GM19238 (cell line): ENCODE measurements around the gene RAP1GAP2.
A peak's percentile ranks its signal among the peaks of the same experiment; 100 is the strongest.
"Not testable (repeated sequence)": the region's sequence is repeated elsewhere in the genome, so short reads cannot be mapped to it uniquely, and the experiment has no call there.

Experiments
- DNase-seq: peaks from one replicate; pipeline ENCODE4 v3.0.0; 2011; ENCODE audit warnings: low spot score; ENCODE audit not compliant: insufficient read length

RAP1GAP2 gene

DNA sequence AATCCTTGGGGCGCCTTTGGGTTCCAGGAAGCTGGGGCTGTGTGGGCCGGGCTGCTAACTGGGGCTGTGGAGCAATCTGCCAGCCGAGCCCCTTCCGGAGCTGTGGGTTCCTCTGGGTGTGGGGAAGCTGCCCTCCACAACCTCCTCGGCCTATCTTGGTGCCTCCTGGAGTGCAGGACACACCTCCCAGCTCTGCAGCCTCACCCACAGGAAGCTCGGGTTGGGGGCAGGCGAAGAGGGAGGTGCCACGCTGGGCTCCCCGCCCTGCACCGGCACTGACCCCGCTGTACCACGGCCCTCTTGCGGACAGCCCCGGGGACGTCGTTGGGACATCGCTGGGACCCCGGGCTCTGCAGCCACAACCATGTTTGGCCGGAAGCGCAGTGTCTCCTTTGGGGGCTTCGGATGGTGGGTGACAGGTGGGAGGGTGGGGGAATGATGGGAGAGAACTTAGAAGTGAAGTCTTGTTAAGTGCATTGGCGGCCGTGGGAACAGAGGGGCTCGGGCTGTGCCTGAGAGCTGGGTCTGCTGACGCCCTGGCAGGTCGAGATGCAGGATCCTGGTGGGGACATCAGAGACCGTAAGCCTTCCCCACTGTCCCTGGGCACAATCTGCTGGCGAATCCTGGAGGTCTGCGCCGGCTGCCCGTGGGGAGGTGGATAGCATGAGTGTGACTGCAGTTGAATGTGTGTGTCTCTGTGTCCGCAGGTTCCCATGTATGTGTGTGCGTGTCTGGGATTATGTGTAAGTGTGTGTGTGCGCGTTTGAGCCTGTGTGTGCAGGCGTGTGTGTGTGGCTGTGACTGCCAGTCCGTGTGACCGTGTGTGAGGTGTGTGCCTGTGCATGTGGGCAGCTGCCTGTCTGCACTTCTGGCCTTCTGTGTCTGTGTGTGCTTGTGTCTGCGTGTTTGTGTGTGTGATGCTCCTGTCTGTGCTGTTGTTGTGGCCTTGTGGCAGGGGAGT, at the start of gene RAP1GAP2:
TSS of gene RAP1GAP2 (plus strand) at position 275 of the 962 bp plus-strand sequence. CDS start at position 365, 90 bp downstream.
- DNase-seq, result no peak

DNA sequence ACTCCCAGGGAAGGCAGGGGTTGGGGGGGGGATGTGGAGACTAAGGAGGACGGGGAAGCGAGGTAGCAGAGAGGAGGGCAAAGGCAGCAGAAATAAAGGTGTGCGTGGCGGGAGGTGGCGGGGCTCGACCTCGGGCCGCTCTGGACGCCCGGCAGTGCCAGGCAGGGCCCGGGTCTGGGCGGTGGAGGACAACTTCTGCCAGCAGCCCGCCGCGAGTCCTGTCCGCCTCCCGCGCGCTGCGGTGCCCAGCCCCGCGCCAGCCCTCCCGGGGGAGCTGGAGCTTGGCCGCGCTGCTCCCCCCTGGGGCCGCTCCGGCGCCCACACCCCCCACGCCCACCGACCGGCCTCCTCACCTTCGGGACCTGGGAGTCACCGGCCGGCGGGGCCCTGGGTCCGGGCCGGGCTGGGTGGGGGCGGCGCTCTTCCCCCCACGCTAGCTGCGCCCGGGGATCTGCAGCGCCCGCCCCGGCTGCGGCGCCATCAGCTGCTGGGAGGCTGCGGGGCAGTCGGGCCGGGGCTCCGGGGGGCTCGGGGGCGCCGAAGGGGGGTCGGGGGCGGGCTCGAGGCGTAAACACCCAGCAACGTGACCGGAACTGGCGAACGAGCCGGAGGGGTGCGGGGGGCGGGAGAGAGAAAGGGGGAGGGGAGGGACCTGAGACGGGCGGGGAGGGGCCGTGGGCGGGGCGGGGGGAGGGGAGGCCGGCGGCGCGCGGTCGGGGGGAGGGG, 47.0 kb upstream of the RAP1GAP2 start, which contains the start of gene CCDC92B:
TSS of gene CCDC92B (minus strand) at position 595 of the 726 bp plus-strand sequence. CDS start 14,507 bp downstream, outside the sequence.
- DNase-seq, result no peak

DNA sequence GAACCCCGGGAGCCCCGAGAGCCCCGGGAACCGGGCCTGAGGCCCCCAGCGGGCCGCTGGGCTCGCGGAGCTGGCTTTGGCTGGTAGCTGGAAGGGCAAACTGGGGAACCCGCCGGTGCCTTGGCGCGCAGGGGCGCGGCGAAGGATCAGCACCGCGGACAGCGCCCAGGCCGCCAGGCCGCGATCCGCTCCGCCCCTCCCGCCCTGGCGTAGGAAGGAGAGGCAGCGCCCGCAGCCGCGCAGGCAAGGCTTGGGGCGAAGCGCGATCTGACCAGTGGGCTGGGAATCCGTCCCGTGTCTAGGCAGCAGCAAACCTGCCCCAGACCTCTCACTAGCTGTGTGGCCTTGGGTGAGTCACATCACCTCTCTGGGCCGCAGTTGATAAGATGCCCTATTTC, 46.5 kb upstream of the RAP1GAP2 start:
- peak; percentile 85 for DNase-seq

DNA sequence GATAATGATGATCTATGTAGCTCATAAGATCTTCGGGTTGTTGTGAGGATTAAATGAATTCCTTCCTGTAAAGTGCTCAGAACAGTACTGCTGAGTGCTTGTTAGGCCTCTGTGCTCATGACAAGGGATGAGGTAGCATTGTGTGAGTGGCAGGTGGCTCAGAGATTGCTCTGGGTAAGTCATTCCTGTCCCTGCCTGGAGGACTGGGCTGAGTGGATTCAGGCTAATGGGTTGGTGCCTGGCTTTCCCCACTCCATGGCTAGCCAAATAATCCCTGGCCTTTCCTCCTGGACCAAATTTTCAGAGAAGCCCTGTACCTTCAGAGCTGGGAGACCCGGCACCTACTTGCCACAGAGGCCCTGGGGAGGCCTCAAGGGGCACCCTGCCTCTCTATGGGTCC, 45.5 kb upstream of the RAP1GAP2 start:
- DNase-seq, result no peak

DNA sequence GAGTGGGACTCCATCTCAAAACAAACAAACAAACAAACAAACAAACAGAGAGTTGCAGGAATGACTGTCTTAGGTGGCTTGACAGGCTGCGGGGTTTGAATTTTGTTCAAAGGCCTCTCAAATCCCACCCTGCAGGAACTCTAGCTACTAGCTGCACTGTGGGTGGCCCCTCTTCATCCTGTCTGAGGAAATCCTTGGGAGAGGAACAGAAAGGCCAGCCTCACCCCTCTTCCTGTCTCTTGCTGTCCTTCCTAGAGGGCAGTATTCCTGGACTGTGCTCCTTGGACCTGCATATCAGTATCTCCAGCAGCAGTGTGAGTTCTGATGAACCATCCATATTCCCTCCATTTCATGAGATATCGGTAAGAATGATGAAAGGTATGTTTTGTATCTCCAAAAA, 44.7 kb upstream of the RAP1GAP2 start:
- no peak for DNase-seq

DNA sequence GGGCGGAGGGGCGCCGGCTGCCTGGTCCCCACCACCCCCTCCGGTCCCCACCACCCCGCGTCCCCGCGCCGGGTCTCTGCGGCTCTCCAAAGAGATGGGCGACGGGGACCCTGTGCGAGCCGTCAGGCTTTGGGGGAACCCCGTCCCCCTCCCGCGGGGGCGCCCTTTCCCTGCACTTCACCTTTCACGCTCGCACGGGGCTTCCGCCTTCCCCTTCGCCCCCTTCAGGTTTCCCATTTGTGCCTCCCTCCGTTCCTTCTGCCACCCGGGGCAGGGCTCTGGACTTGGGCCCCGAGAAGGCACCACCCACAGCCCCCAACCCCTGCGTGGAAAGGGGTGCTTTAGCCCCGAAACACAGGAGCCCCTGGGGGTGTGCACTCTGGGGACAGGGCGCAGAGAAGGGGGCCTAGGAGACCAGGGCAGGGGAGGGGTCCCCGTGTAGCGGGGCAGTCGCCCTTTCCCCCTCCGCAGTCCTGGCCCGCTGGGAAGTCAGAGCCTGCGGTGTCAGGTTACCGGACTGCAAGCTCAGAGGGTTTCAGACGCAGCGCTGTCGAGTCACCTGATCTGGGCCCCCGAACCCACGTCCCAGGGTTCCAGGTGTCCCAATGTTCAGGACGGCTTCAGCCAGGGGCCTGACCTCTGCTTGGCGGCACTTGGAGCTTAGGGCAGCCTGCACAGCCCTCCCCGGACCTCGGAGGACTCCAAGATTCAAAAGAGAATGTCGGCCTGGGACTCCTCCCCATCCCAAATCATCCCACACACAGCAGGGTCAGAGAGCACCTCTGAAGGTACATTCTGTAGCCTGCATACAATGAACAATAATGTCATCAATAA, 40.1 kb upstream of the RAP1GAP2 start:
- DNase-seq, result no peak

DNA sequence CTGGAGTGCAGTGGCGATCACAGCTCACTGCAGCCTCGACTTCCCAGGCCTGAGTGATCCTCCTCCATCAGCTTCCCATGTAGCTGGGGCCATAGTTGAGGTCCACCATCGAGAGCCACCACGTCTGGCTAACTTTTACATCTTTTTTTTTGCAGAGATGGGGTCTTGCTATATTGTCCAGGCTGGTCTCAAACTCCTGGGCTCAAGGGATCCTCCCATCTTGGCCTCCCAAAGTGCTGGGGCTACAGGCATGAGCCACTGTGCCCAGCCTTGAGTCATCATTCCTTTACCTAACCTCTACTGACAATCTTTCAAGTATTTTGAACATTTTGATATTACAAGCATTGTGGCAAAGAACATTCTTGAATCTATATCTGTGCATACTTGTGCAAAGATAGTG, 37.4 kb upstream of the RAP1GAP2 start:
- no peak for DNase-seq

DNA sequence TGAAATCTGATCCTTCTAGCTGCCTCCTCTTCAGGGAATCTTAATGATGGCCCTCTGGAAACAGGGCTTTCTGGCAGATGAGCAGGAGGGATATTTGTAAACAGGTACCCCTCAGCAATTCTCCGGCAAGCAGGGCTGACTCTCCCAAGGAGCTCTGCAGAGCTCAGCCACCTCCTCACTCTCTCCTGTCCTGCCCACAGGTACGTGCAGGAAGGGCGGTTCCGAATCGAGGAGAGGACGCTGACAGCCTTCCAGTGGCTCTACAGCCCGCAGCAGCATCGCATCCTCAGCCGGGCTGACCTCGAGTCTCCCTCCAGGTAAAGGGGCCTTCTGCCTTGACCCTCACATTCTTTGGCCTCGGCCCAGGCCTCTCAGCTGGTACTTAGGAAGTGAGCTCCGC, 26.1 kb upstream of the RAP1GAP2 start:
- DNase-seq, result no peak

DNA sequence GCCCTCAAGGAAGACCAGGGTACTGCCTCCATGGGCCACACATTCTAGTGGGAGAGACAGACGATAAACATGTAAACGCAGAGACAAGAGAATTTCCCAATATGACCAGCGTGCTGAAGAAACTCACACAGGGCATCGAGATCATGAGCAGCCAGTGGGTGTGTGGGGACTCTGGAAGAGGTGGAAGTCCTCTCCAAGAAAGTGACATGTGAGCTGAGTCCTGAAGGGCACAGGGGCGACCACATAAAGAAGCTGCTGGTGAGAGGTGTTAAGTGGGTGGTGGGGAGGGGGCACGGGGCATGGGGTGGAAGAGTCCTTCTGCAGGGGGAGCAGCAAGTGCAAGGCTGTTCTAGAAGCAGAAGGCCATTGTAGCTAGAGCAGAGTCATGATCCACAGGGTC, 21.0 kb upstream of the RAP1GAP2 start:
- DNase-seq, result no peak

DNA sequence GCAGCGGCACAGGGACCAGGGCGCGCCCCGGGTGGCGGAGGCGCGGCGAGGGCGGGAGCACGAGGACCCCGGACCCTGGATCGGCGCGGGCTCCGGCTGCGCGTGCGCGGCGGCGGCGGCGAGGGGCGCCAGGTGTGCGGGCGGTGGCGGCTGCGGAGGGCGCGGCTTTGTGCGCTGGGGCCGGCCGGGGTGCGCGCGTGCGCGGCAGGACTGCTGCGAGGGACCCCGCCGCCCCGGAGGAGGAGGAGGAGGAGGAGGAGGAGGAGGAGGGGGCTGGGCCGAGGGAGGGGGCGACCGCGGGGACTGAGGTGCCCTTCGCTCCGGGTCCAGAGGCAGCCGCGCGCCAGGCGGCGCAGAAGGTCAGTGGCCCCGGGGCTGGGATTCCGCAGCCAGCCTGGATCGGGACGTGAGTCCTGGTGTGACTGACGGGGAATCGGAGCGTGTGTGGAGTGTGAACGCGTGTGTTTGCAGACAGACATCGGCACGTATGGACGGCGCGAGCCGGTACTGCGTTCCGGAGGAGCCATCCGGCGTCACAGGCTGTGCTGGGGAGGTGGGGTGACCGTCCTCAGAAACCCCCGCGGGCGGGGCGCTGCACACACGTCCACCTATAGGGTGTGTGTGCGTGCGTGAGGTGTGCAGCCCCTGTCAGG, 19.5 kb upstream of the RAP1GAP2 start:
- DNase-seq, result no peak

DNA sequence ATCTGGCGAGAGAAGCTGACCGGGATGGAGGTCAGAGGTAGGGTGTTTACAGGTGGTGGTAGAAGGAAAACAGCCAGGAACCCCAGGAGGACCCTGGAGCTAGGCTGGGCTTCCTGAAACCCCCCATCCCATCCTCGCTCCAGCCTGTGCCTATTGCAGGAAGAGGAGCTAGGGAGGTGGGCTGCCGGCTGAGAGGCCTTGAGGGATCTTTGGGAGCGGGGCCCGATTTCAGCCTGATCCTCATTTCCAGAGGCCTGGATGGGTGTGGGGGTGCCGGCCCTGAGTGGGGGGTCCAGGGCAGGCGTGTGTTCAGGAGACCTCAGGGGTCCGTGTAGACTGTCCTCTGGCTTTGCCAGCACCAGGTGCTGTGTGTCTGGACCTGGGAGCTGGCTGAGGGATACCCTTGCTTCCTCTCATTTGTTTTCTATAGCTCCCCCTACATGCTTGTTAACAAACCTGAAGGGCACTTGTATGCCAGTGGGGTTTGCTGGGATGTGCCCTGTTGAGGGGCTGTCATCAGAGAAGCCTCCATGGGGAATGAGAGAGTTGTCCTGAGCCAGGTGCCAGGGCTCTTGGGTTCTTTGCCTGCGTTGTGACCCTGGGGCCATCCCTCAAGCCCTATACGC, 18.9 kb upstream of the RAP1GAP2 start:
- DNase-seq, result no peak

DNA sequence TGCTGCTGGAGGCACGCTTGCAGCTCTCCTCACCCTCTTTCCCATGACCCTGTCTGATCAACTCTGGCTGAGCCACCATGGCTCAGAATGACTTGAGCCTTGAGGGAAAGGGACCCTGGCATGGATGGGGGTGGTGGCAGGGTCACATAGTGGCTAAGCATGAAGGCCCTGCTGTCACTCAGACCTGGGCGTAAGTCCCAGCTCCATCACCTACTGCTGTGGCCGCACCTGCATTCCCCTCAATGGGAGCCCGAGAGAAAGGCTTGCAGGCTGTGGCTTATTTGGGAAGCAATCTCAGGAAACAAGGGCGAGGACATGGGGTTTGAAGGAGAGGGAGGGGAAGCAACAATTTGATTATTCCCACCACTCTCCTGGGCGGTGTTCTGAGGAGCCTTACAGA, 17.7 kb upstream of the RAP1GAP2 start:
- DNase-seq, result no peak

DNA sequence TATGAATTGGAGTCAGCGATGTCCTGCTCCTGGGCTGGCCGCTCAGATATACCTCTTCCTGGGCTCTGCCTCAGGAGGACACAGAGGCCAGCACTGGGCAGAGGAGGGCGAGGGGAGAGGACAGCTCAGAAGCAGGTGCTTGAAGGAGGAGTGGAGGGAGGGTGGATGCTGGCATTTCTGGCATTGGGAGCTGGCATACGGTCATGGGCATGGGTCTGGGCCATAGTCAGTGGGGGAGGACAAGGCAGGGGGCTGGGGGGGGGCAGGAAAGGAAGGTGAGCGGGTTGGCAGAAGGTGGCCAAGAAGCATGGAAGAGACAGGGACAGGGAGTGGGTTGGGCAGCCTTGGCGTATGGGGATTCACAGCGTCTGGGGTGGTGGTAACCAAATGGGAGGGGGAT, 16.7 kb upstream of the RAP1GAP2 start:
- DNase-seq, result no peak

DNA sequence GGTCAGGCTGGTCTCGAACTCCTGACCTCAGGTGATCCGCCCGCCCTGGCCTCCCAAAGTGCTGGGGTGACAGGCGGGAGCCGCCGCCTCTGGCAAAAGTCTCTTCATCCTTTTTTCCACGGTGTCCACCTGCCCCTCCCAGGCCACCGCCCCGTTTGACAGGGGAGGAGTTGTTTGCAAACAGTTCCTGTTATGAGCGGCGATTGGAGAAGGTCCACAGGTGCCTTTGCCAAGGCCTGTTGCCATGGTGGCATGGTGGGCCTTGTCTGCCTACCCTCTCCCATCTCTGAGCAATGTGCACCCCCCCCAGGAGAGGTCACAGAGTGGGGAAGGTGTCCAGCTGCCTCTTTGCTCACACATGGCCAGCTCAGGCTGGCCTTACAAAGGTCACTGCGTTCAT, 16.0 kb upstream of the RAP1GAP2 start:
- DNase-seq, result no peak

DNA sequence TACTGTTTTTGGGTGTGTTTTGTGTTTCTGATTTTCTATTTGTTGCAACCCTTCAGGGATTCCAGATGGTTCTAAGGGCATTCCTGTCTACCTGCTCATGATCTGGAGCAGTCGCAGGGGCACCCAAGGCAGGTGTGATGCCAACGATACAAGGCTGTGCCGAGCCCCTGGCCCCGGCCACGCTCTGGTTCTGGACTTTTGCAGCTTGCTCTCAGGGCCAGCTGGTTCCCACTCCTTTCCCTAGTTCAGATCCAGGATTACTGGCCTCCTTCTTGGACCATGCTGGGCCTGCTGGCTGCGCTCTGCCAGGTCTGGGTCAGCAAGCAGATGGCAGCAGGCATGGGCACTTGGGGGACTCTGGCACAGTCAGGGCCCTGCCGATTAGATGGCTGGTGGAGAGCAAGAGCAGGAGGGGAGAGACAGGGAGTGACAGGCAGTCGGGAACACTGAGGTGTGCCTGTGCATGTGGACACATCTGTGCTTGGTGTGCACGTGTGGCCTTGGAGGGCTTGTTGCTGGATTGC, 15.2 kb upstream of the RAP1GAP2 start:
- DNase-seq, result no peak

DNA sequence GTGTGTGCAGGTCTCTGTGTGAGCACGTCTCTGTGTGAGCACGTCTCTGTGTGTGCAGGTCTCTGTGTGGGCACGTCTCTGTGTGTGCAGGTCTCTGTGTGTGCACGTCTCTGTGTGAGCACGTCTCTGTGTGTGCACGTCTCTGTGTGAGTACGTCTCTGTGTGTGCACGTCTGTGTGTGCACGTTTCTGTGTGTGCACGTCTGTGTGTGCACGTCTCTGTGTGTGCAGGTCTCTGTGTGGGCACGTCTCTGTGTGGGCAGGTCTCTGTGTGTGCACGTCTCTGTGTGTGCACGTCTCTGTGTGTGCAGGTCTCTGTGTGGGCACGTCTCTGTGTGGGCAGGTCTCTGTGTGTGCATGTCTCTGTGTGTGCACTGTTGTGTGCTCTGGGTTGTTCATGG, 14.6 kb upstream of the RAP1GAP2 start:
- DNase-seq, result not testable (repeated sequence)

DNA sequence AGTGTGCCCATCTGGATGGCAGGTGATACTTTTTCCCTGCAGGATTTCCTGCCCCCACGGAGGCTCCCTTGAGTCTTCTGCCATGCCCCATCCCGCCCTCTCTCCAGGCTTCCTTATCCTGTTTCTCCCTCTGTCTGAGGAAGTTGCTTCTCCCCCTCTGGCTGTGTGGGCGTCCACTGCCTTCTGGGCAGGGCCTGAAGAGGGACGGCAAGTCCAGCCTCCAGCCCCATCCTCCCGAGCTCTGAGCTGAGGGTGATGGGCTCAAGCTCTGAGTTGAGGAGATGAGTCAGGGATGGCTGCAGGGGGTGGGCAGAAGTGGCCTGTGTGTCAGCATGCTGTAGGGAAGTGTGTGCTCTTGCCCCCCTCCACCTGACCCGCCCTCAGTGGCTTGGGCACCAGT, 14.2 kb upstream of the RAP1GAP2 start:
- no peak for DNase-seq

DNA sequence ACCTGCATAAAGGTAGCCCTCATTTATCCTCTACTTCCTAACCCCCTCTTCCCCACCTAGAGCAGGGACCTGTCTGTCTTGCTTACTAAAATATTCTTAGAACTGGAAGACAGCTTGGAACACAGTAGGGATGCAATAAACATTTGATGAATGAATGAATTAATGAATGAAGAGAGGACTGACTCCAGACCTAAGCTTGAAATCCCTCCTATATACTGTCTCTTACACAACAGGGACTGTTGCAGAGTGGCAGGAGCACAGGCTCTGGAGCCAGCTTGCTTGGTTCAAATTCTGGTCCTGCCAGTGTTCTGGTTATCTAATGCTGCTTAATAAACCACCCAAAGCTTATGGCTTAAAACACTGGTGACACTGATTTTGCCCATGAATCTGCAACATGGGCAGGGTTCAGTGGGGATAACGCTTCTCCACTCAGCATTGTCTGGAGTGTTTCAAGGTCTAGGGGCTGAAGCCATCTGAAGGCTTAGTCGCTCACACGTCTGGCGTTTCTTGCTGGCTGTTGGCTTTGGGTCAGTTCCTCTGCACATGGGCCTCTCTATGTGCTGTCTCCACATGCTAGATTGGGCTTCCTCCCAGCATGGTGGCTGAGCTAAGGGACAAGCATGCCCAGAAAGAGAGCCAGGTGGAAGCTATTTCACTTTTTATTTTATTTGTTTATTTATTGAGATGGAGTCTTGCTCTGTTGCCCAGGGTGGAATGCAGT, 12.8 kb upstream of the RAP1GAP2 start:
- no peak for DNase-seq

DNA sequence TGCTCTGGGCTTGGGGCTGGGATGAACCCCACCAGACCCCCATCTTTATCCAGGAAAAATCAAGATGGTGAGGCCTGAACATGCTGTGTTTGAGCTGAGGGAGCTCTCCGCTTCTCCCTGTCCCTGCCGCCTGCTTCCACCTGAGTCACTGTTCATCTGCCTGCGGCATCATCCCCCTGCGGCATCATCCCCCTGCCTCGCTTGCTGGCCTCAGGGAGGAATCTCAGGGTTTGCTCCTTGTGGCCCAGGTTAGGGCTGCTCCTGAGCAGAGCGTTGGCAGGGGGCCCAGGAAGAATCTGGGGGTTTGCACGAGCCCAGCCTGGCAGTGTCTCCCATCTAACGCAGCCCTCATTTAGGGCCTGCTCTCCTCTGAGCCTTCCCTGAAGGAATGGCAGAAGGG, 11.4 kb upstream of the RAP1GAP2 start:
- no peak for DNase-seq

DNA sequence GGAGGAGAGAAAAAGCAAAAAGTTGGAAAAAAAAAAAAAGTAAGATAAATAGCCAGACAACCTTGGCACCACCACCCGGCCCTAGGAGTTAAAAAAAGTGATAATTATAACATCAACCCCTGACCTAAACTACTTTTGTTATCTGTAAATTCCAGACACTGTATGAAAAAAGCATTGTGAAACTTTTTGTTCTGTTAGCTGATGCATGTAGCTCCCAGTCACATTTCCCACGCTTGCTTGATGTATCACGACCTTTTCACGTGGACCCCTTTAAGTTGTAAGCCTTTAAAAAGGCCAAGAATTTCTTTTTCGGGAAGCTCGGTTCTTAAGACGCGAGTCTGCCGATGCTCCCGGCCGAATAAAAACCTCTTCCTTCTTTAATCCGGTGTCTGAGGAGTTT, 10.9 kb upstream of the RAP1GAP2 start:
- not testable (repeated sequence) for DNase-seq
